MM.1S (cell line): ENCODE data around the gene SOCS2.

Experiments used
- DNase-seq: peaks from one replicate; pipeline ENCODE4 v3.0.0-alpha.2; 2015
- H2AFZ ChIP-seq: fragments of 300-600 bp; sonication (generic); 2 replicates; pipeline ENCODE4 v1.6.0; 2016; ENCODE audit warnings: antibody characterized with exemption, low read length
- H3F3A ChIP-seq: fragments of 300-600 bp; sonication (generic); 2 replicates; pipeline ENCODE4 v1.6.1; 2016; ENCODE audit warnings: mild to moderate bottlenecking, antibody characterized with exemption, low read length, moderate library complexity, mixed read lengths; ENCODE audit not compliant: insufficient read depth
- H3K27ac ChIP-seq: fragments of 300-600 bp; sonication (generic); 2 replicates; pipeline ENCODE4 v1.5.1; 2016; ENCODE audit warnings: mild to moderate bottlenecking, low read length
- H3K27me3 ChIP-seq: fragments of 300-600 bp; sonication (generic); replicated peaks from 2 replicates; pipeline ENCODE4 v1.6.0; 2016; ENCODE audit warnings: low read length; ENCODE audit not compliant: insufficient read depth
- H3K36me3 ChIP-seq: fragments of 300-600 bp; sonication (generic); replicated peaks from 2 replicates; pipeline ENCODE4 v1.6.1; 2016; ENCODE audit warnings: mild to moderate bottlenecking, low read length, mixed read lengths; ENCODE audit not compliant: insufficient read depth
- H3K4me1 ChIP-seq: fragments of 300-600 bp; sonication (generic); 2 replicates; pipeline ENCODE4 v1.6.1; 2016; ENCODE audit warnings: low read length, mixed read lengths
- H3K4me2 ChIP-seq: fragments of 300-600 bp; sonication (generic); 2 replicates; pipeline ENCODE4 v1.6.0; 2016; ENCODE audit warnings: low read depth, low read length
- H3K4me3 ChIP-seq: fragments of 300-600 bp; sonication (generic); 2 replicates; pipeline ENCODE4 v1.5.1; 2016; ENCODE audit warnings: low read length, mixed read lengths
- H3K79me2 ChIP-seq: fragments of 300-600 bp; sonication (generic); 2 replicates; pipeline ENCODE4 v1.6.1; 2016; ENCODE audit warnings: mixed run types, low read length, mixed read lengths
- H3K9ac ChIP-seq: fragments of 300-600 bp; sonication (generic); 2 replicates; pipeline ENCODE4 v1.6.1; 2016; ENCODE audit warnings: low read length, mixed read lengths
- H3K9me2 ChIP-seq: fragments of 300-600 bp; sonication (generic); replicated peaks from 2 replicates; pipeline ENCODE4 v1.6.1; 2016; ENCODE audit warnings: mild to moderate bottlenecking, low read length, mixed read lengths; ENCODE audit not compliant: insufficient read depth
- H3K9me3 ChIP-seq: fragments of 300-600 bp; sonication (generic); replicated peaks from 2 replicates; pipeline ENCODE4 v1.6.1; 2016; ENCODE audit warnings: mild to moderate bottlenecking, low read length, mixed read lengths; ENCODE audit not compliant: insufficient read depth
- H4K20me1 ChIP-seq: fragments of 300-600 bp; sonication (generic); 2 replicates; pipeline ENCODE4 v1.6.1; 2016; ENCODE audit warnings: mild to moderate bottlenecking, low read length, moderate library complexity, mixed read lengths; ENCODE audit not compliant: insufficient read depth
- EZH2 ChIP-seq: fragments of 300-600 bp; sonication (generic); optimal IDR thresholded peaks from 2 replicates; pipeline ENCODE3; 2017; ENCODE audit warnings: low read depth, mild to moderate bottlenecking, antibody characterized with exemption, low read length, mixed read lengths
- EZH2phosphoT487 ChIP-seq: fragments of 300-600 bp; sonication (generic); IDR thresholded peaks from 2 replicates; pipeline ENCODE4 v1.6.1; 2018; ENCODE audit warnings: antibody characterized with exemption, low read length
- TF ChIP-seq, protein P1 (sequence below): fragments of 300-600 bp; sonication (generic); IDR thresholded peaks from 2 replicates; pipeline ENCODE4 v1.5.1; 2016; ENCODE audit warnings: antibody characterized with exemption, low read length, mixed read lengths

The SOCS2 gene

DNA sequence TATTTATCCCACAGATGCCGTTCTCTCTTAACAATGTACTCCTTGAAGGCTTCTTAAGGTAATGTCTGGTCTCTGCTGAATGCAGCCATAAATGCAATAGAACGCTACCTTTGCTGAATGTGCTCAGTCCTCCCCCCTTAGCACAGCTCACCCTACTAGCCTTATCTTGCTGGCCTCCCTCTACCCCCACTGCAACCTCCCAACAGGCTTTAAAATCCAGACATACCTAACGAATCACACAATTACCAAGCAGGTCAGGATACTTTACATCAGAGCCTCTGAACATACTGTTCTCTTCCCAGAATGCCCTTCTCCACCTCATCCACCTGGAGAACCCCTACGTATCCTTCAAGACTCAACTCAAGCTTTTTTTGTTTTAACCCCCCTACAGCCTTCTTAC is 53.7 kb downstream of the SOCS2 start:
- no peak for DNase-seq
- Histone ChIP-seq H3K79me2 (no peaks in the 10 kb centered on the region), H3F3A (no peaks in the 10 kb centered on the region), H3K9ac (no peak overlapping the region), H3K9me2 (no peaks in the 10 kb centered on the region), H3K36me3 (no peaks in the 10 kb centered on the region), H4K20me1 (no peaks in the 10 kb centered on the region), H2AFZ (no peak overlapping the region), H3K4me2 (no peak overlapping the region), H3K9me3 (no peaks in the 10 kb centered on the region), H3K27me3 (no peaks in the 10 kb centered on the region), H3K4me1 (peaks cover 8% of the 10 kb centered on the region; the same call in 1 of the 2 replicates), H3K4me3 (no peak overlapping the region), H3K27ac (no peak overlapping the region)
- TF ChIP-seq EZH2phosphoT487 = no peak
- TF ChIP-seq EZH2 = no peak
- TF ChIP-seq, protein P1, sequence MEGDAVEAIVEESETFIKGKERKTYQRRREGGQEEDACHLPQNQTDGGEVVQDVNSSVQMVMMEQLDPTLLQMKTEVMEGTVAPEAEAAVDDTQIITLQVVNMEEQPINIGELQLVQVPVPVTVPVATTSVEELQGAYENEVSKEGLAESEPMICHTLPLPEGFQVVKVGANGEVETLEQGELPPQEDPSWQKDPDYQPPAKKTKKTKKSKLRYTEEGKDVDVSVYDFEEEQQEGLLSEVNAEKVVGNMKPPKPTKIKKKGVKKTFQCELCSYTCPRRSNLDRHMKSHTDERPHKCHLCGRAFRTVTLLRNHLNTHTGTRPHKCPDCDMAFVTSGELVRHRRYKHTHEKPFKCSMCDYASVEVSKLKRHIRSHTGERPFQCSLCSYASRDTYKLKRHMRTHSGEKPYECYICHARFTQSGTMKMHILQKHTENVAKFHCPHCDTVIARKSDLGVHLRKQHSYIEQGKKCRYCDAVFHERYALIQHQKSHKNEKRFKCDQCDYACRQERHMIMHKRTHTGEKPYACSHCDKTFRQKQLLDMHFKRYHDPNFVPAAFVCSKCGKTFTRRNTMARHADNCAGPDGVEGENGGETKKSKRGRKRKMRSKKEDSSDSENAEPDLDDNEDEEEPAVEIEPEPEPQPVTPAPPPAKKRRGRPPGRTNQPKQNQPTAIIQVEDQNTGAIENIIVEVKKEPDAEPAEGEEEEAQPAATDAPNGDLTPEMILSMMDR = no peak
